Measurements from ENCODE around the gene MICAL3.
"Not testable (repeated sequence)": the region's sequence is repeated elsewhere in the genome, so short reads cannot be mapped to it uniquely, and the experiment has no call there.

The MICAL3 gene

DNA sequence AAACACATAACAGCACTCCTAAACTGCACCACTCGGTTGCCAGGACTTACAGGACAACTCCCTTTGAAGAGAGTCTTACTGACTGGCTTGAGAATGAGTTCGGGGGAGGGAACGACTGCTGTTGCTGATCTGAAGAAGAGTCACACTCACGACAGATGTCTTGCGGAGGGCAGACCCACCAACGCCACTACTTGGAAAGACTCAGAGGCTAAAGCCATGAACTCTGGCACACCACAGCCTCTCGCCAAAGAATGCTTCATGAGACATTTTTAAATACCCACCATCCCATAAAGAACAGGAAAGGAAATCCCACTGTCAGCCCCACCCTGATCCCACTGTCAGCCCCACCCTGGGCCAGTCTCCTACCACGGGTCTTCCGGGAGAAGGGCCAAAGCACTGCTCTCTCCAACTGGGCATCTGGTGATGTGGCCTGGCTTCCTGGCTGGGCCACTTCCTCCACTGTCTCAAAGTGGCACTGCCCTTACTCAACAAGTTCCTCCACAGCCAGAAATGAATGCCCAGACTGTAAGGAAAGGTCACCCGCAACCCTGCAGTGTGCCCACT is 73.6 kb downstream of the MICAL3 start:
- no peak for DNase-seq

DNA sequence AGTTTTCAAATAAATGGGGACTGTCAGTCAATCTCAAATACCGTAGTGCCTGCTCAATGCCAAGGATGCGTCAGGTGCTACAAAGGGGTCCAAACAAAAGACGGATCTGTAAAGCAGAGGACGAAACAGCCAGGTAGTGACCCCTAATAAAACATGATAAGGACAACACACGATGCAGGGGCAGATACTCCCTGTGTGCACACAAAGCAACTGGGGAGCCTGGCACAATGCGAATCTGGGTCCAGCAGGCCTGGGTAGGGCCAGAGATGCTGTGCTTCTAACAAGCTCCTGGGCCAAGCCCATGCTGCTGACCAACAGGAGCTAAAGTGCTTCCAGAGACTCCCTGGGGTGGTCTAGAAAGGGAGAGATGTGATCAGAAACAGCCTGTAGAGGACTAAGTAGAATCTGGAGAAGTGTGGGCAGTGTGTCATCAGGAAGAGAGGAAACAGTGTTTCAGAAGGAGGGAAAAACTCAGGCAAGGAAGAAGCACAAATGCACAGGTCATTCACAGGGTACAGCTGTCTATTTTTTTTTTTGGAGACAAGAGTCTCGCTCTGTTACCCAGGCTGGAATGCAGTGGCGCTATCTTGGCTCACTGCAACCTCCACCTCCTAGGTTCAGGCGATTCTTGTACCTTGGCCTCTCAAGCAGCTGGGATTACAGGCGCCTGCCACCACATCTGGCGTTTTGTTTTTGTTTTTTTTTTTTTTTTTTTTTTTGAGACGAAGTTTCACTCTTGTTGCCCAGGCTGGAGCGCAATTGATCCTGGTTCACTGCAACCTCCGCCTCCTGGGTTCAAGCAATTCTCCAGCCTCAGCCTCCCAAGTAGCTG is 74.5 kb downstream of the MICAL3 start:
- no peak for DNase-seq

DNA sequence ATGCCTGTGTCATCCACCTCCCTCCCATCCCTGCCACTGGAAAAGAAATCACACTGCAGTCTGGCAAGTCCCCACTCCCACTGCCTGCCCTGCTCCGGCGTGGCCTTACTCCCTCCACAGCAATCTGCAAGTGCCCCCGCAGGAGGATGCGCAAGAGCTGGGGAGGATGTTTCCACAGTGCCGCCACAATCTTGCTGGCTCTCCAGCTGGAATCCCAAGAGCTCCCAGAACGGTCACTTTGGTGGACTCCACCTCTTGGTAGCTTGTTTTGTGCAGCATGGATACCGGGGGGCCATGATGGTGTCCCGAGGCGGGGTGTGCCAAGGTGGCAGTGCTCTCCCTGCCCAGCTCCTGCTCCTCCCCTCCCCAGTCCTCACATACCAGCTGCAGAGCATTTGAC is 76.3 kb downstream of the MICAL3 start:
- no peak for DNase-seq

DNA sequence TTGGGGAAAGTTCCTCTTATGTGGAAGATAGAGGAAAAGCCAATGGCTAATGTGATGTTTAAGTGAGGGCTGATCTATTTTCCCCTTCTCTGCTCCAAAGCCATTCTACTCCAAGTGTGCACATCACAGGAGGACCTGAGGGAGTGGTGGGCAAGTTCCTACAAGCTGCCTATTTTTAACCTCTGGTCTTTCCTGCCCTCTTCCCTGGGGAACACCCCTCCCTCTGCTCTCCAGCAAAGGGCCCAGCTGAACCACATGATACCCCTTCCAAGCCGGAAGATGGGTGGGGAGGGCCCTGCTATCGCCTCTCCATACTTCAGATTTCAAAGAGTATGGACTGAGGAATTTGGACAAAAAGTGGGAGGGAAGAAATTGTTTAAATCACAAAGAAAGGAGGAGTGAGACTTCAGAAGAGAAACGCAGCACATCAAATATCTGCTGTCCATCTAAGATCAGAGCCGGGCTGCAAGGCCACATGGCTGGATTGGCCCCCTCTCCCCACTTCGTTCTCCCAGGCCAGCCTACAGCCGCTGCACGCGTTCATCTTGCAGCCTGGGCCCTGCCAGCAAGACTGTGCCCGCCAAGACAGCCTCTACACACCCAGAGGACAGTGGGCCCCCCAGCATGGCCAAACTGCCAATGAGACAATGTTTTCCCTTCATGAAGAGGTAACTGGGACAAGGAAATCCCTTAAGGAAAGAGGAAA is 77.5 kb downstream of the MICAL3 start:
- no peak for DNase-seq

DNA sequence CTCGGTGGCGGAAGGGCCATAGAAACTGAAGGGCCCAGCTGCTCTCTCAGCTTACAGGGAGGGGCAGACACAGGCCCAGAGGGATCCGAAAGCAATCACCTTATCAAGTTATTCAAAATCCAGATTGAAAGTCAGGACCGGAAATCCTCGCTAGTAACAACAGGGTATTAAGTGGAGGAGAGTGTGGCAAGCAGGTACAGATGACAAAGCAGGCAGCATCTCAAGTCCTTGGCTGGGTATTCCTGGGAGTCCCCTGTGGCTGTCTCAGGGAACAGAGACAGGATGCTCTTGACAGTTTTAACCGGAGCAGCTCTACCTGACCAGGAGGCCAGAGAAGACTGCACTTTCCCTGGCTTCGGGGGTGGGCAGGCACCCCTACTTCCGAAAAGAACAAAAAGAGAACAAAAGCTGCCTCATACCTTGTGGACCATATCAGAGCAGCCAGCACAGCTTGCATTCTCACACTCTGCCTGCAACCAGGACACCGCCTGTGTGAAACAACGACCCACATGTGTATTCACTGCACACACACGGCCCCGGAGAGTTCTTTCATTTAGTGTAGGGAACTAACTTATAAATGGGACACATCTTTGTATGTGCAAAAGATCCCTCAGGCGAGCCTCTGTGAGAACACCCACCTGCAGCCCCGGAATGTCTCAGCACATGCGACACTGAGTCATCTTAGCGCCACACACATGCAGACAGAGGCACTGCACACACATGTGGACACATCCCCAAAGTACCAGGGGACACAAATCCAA is 78.3 kb downstream of the MICAL3 start:
- DNase-seq: no peak

DNA sequence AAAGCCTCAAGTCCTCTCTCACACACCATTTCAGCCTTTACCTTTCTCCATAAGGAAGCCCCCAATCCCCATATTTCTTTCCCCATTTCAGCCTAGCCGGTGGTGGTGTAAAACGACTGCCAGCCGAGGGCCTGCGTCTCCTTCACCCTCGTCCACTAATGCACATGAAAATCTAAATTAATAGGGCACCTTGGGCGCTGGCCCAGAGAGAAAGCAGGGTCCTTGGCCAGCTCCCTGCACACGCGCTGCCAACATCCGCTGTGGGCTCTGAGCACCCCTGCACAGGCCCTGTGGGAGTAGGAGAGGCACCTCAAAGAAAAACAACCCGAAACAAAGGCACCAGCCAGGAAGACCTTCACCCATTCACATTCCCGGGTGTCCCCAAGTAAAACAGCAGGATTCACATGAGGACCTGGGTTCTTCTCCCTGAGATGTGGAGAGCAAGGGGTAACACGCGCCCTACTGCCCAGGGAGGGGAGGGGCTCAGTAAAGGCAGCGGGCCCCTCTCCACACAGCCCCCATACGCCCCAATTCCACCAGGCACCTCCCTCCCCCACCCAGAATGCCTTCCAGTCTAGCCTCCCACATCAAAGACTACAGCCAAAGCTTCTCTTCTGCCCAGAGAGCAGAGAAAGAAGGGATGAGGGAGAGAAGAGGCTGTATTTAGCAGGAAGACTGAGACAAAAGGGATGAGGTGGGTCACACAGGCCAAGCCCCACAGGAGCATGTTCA is 79.0 kb downstream of the MICAL3 start:
- no peak for DNase-seq

DNA sequence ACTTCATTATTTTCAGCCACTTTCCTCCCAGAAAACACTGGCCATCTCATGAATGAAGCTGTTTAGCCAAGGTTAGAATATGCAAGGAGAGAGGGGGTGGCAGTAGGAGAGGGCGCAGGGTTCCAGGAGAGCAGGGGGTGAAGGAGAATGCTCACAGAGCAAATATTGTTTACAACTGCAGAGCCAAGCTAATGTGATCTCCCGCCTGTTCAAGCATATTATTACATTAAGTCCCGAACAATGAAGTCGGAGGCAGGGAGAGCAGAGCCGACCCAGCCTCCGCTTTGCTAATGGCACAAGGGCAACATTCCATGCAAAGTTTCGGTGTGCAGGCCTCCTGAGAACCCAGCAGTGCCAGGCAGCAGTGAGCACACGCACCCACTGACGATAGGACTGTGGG is 80.1 kb downstream of the MICAL3 start:
- DNase-seq: no peak

DNA sequence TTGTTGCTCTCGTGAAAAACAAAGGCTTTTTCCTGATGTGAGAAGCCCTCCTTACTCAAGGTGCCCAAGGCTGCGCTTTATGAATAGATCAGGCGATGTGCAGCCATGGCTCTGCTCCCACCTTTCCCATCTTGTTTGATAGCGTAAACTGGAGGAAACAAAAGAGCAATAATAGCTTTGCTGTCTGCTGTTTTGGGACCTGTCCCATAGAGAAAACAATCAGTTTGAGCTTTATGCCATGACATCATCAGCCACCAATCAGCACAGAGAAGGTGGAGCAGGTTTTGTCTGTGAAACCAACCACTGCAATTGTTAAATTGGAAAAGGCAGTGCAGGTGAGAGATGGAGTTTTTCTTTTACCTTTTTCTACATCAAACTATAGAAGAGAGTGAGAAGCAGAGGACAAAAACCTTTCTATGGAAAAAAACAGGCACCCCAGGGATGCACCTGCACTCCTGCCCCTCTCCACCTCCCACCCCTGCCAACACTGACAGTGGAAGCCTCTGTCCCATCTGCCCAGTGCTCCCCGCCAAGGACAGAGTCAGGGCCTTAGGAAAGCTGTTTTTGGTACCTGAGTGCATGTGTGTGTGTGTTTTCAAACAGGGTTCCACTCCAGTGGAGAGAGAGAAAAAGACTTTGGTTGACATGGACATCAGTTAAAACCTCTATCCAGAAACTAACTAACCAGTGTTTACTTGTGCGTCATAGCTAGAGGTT is 80.7 kb downstream of the MICAL3 start:
- no peak for DNase-seq

DNA sequence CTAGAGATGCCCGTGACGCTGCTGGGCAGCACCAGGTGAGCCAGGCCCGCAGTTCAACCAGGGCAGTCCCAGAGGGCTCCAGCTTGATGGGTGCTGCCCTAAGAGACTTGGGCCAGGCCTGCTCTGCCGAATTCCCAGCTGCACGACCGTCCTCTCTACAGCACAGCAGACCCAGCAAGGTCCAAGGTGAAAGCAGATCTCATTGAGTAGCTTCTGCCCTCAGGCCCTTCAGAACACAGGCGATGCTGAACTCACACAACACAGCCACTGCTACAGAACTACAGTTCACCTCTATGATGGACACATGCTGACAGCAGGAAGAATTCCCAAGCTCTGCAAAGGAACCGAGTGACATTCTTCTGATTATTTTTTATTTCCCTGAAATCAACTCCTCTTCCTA is 81.6 kb downstream of the MICAL3 start:
- DNase-seq: no peak

DNA sequence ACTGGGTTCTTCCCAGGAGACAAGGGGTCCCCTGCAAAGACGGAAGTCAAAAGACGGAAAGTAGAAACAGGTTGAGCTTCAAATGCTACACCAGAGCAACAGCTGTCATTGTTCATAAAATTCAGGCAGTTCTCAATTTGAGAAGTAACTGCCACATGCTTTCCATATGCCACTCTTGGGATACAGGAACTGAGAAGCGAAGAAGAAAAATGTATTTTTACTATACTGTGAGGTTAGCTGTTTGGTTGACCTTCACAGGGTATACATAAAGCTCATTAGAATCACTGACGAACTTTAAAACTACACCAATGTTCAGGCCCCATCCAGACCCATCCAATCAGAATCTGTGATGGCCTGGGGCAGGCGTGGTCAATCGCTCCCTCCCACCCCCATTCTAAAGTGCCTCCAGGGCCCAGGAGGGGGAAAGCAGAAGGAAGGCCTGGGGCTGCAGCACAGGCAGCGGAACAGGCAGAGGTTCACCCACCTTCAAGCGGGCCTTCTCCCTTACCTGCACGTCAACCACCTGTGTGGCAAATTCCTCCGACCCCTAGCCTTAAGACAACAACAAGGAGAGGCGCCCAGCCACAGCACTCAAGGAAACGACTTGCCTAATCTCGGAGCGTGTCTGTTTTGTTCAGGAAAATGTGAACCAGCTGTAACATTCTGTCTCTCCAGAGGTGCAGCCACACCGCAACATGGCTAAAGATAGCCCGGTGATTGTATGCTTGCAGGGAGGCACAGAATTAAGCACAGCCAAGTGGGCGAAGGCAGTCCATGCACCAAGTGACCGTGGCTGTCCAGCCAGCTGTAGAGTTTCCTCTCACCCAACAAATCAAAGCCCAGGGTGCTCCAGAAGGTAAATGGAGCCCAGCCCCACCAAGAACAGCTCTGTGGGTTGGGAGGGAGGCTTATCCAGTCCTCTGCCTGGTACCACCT is 82.6 kb downstream of the MICAL3 start:
- no peak for DNase-seq

DNA sequence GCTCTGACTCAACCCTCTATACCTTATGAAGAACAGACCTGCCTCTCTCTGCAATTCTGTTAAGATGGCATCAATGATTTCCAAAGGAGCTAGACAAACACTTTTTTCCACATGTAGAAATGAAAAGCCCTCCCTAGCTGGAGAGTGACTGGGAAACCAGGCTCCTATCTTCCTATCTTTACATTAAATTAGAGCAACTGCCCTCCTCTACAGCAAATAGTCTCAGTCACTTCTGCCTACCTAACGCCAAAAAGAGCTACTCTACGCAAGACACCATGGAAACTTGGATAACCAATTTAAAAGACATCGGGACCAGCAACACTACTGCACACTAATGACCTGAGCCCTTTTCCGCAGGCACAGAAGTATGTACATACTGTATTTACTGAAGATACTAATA is 84.8 kb downstream of the MICAL3 start:
- DNase-seq: no peak

DNA sequence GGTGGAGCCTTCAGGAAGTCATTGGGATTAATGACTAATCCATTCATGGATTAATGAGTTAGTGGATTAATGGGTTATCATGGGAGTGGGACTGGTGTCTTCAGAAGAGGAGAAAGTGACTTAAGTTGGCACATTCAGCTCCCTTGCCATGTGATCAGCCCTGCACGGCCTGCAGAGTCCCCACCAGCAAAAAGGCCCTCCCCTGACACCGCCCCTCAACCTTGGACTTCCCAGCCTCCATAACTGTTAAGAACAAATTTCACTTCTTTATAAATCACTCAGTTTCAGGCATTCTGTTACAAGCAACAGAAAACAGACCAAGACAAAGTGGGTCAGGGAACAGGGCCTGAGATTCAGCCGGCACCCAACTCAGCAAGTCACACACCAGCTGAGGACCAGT is 85.3 kb downstream of the MICAL3 start:
- no peak for DNase-seq

DNA sequence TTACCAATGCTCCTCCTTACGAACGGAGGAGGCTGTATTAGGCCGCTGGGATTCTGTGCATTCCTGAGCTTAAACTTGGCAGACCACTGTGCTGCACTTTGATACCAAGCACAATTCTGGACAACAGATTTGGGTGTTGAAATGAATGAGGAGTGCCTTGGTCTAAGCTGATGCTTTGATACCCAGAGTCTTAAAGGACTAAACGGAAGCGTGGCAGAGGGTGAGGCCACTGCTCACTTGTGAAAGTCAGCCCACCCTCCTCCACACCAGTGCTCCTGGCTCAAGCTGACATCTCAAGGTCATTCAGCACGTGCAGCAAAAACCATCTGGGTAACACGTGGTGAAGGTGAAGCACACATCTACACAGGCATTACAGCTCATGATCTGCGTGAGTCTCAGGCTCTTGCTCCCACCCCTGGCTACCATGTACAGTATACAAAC is 85.9 kb downstream of the MICAL3 start:
- DNase-seq: no peak

DNA sequence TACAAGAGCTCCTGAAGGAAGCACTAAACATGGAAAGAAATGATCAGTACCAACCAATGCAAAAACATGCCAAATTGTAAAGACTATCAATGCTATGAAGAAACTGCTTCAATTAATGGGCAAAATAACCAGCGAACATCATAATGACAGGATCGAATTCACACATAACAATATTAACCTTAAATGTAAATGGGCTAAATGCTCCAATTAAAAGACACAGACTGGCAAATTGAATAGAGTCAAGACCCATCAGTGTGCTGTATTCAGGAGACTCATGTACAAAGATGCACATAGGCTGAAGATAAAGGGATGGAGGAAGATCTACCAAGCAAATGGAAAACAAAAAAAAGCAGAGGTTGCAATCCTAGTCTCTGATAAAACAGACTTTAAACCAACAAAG is 91.9 kb downstream of the MICAL3 start:
- not testable (repeated sequence) for DNase-seq

DNA sequence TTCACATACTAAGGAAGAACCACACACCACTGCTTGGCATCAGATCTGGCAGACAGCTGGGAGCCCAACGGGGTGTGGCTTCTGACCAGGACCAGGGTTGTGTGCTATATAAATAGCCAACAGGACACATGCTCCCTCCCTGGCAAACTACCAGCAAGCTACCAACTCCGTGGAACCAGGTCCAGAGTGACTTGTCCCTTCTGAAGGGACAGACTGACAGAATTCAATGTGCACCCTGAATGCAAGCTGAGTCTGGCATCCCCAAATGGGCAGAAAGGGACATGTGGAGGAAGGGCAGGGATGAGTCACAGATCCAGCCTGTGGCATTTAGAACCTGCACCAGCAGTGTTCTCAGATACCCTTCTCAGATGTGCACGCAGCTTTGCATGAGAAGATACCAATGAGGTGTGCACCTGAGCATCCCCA is 92.9 kb downstream of the MICAL3 start:
- no peak for DNase-seq

DNA sequence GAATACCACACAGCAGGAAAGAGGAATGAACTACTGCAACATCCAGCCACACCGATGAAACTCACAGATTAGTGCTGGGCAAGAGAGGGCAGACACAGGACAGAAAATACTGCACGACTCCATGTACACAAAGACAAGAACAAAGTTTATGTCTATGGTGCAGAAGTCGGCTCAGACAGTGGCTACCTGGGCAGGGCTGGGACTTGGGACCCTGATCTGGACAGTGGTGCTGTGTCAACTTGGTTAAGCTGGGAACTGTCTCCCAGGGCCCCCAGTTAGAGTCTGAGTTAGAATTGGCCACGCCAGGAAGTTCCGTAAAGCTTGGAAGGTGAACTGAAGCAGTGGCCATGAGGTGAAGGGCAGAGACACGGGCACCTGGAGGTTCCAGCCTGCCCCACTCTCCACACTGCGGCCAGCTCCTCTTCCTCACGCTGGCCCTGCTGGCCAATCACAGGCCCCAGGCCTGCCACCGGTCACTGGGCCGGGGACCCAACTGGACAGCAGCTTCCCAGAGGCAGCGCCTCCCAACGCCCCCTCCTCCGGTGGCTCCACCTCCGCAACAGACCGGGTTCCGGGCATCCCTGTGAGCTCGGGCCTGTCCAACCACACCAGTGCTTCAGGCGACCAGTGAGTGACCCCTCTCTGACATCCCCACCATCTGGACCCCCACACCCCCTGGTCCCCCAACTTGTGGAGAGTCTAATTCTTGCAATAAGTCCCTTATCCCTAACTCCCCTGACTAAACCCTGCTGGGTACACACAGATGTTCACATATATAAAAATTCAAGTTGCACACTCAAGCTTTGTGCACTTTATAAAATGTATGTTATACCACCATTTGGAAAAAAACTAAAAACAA is 93.7 kb downstream of the MICAL3 start:
- no peak for DNase-seq

DNA sequence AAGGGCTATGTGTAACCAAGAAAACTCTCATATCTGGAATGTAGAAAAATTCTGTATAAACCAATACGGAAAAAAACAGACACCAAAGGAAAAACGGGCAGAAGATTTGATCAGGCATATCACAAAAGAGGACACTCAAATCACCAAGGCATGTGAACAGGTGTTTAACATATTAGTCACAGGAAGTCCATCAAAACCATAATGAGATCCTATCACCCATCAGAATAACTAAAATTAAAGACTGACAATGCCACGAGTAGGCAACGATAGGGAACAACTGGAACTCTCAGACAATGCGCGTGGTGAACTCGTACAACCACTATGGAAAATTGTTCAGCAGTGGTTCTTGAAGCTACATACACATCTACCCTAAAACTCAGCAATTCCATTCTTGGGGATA is 94.5 kb downstream of the MICAL3 start:
- peak; percentile 4 for DNase-seq

DNA sequence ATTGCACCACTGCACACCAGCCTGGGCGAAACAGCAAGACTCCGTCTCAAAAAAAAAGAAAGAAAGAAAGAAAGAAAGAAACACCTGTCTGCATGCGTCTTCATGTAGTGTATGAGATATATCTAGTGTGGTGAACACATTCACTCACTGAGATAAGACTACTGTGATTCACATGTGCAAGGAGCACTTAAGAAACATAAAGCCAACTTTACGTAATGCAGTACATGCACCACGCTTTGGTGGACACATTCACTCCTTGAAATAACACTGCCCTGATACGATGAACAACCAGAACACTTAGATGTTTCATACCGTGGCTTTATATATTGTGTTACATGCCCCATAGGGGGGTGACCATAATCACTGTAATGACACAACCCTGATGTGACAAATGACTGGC is 96.0 kb downstream of the MICAL3 start:
- DNase-seq: no peak

DNA sequence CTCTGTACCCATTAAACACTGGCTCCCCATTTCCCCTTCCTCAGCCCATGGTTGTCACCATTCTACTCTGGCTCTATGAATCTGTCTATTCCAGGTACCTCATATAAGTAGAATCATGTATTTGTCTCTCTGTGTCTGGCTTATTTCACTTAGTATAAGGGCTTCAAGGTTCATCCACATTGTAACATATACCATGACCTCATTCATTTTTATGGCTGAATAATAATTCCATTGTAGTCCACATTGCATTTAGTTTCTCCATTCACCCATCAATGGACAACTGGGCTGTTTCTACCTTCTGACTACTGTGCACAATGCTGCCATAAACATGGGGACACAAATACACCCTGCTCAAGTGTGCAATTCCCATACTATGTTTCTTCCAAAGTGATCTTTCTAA is 97.3 kb downstream of the MICAL3 start:
- DNase-seq: no peak

DNA sequence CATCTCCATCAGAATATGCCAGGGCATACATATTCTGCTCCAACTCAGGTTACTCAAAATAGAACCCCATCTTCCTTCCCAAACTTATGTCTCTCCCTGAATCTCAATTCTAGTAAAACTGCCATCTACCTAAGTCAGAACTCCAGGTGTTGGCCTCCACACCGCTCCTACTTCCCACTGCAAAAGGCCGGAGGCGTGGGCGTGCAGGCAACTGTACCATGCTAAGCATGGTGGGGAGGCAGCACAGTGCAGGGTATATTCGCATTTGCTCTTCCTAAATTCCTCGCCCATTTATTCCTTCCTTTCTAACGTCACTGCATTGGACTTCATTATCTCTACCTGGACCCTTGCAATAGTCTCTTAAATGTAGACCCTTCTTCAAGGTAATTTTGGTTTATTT is 97.8 kb downstream of the MICAL3 start:
- DNase-seq: no peak
